ENCODE data around the gene TSEN54.

The TSEN54 gene

DNA sequence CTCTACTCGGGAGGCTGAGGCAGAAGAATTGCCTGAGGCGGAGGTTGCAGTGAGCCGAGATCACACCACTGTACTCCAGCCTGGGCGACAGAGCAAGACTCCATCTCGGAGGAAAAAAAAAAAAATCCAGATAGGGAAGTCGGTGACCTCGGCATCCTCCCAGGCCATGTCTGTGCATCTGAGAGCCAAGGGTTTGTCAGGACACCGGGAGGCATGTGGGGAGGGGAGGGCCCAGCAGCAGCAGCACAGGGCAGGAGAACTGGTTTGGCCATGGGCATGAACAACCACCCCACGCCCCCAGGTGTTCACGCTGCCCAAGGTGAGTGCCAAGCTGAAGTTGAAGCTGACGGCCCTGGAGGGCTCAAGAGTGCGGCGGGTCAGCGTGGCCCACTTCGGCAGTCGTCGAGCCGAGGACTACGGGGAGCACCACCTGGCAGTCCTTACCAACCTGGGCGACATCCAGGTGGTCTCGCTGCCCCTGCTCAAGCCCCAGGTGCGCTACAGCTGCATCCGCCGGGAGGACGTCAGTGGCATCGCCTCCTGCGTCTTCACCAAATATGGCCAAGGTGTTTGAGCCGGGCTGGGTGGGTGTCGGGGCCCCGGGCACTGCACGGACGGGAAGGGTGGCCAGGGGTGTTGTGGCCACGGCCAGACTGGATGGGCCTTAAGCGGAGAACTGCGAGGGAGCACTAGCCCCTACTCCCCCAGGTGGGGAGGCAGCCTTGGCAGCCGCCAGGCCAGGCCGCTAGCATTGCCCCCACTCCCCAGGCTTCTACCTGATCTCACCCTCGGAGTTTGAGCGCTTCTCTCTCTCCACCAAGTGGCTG, 56.6 kb downstream of the TSEN54 start:
- H3K9ac ChIP-seq (ENCODE audit: low read length) = no peak overlapping the region
- no peaks in the 10 kb centered on the region for H3F3A ChIP-seq (ENCODE audit: insufficient read depth)
- H3K4me3 ChIP-seq (ENCODE audit: insufficient read depth, low read length, poor library complexity, severe bottlenecking) = no peak overlapping the region
- no peaks in the 10 kb centered on the region for H4K20me1 ChIP-seq (ENCODE audit: low read depth, low read length)
- H3K4me2 ChIP-seq (ENCODE audit: low read depth, low read length, poor library complexity, severe bottlenecking) = no peak overlapping the region
- no peak for TF ChIP-seq EZH2phosphoT487 (conservative IDR thresholded peaks at IDR 0.05; ENCODE audit: low read length)
- TF ChIP-seq, protein P1, sequence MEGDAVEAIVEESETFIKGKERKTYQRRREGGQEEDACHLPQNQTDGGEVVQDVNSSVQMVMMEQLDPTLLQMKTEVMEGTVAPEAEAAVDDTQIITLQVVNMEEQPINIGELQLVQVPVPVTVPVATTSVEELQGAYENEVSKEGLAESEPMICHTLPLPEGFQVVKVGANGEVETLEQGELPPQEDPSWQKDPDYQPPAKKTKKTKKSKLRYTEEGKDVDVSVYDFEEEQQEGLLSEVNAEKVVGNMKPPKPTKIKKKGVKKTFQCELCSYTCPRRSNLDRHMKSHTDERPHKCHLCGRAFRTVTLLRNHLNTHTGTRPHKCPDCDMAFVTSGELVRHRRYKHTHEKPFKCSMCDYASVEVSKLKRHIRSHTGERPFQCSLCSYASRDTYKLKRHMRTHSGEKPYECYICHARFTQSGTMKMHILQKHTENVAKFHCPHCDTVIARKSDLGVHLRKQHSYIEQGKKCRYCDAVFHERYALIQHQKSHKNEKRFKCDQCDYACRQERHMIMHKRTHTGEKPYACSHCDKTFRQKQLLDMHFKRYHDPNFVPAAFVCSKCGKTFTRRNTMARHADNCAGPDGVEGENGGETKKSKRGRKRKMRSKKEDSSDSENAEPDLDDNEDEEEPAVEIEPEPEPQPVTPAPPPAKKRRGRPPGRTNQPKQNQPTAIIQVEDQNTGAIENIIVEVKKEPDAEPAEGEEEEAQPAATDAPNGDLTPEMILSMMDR (IDR thresholded peaks at IDR 0.05; ENCODE audit: insufficient read depth, low read length, poor library complexity, severe bottlenecking) = no peak
- no peaks in the 10 kb centered on the region for H3K79me2 ChIP-seq (ENCODE audit: insufficient read depth, low read length)
- H2AFZ ChIP-seq (ENCODE audit: low read depth, low read length, severe bottlenecking) = no peak overlapping the region
- no peaks in the 10 kb centered on the region for H3K9me3 ChIP-seq (ENCODE audit: insufficient read depth, low read length)
- no peaks in the 10 kb centered on the region for H3K27me3 ChIP-seq (ENCODE audit: low read length)
- no peaks in the 10 kb centered on the region for H3K36me3 ChIP-seq (ENCODE audit: low read length)
- H3K27ac ChIP-seq (ENCODE audit: low read depth, low read length) = no peak overlapping the region
- H3K9me2 ChIP-seq (replicated peaks; ENCODE audit: insufficient read depth, low read length) = no peaks in the 10 kb centered on the region

DNA sequence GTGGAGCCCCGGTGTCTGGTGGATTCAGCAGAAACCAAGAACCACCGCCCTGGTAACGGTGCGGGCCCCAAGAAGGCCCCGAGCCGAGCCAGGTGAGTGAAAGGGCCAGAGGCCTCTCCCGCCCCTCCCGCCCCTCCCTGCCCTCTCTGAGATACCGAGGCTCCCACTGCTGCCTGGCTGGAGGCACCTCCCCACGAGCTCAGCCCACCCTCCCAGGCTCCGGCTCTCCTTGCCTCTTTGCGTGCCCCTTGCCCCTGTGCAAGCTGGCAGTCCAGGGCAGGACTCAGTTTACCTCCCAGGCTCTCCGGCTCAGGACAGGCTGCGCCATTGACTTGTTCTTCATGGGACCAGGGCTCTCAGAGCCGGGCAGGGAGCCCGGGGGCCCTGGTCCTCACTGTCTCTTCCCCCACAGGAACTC, 57.2 kb downstream of the TSEN54 start:
- Histone ChIP-seq H3K27ac (ENCODE audit: low read depth, low read length) (no peak overlapping the region), H3K36me3 (ENCODE audit: low read length) (no peaks in the 10 kb centered on the region), H4K20me1 (ENCODE audit: low read depth, low read length) (no peaks in the 10 kb centered on the region), H2AFZ (ENCODE audit: low read depth, low read length, severe bottlenecking) (no peak overlapping the region), H3K9me3 (ENCODE audit: insufficient read depth, low read length) (no peaks in the 10 kb centered on the region), H3F3A (ENCODE audit: insufficient read depth) (no peaks in the 10 kb centered on the region), H3K9me2 (replicated peaks; ENCODE audit: insufficient read depth, low read length) (no peaks in the 10 kb centered on the region), H3K79me2 (ENCODE audit: insufficient read depth, low read length) (no peaks in the 10 kb centered on the region), H3K4me3 (ENCODE audit: insufficient read depth, low read length, poor library complexity, severe bottlenecking) (no peak overlapping the region), H3K27me3 (ENCODE audit: low read length) (no peaks in the 10 kb centered on the region), H3K4me2 (ENCODE audit: low read depth, low read length, poor library complexity, severe bottlenecking) (no peak overlapping the region), H3K9ac (ENCODE audit: low read length) (no peak overlapping the region)
- TF ChIP-seq, protein P1 (IDR thresholded peaks at IDR 0.05; ENCODE audit: insufficient read depth, low read length, poor library complexity, severe bottlenecking) = no peak
- no peak for TF ChIP-seq EZH2phosphoT487 (conservative IDR thresholded peaks at IDR 0.05; ENCODE audit: low read length)

DNA sequence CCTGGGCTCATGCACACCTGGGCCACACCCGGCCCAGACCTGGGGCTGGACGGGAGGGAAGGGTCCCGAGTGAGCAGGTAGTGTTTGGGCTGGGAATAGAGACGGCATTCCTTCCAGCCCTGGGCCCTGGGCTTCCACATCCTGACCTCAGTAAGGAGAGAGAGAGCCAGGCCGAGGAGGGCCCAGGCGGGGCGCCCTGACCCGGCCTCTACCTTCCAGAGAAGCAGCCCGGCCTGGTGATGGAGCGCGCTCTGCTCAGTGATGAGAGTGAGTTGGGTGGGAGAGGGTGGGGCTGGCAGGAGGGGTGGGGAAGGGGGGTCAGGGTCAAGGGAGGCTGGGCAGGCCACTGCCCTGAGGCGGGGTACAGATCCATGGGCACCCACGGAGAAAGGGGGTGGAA, 57.7 kb downstream of the TSEN54 start:
- Histone ChIP-seq H3K4me2 (ENCODE audit: low read depth, low read length, poor library complexity, severe bottlenecking) (no peak overlapping the region), H3K4me3 (ENCODE audit: insufficient read depth, low read length, poor library complexity, severe bottlenecking) (no peak overlapping the region), H3K9ac (ENCODE audit: low read length) (no peak overlapping the region), H4K20me1 (ENCODE audit: low read depth, low read length) (no peaks in the 10 kb centered on the region), H2AFZ (ENCODE audit: low read depth, low read length, severe bottlenecking) (no peak overlapping the region), H3K27ac (ENCODE audit: low read depth, low read length) (no peak overlapping the region), H3K27me3 (ENCODE audit: low read length) (no peaks in the 10 kb centered on the region), H3K36me3 (ENCODE audit: low read length) (no peaks in the 10 kb centered on the region), H3K9me3 (ENCODE audit: insufficient read depth, low read length) (no peaks in the 10 kb centered on the region), H3K9me2 (replicated peaks; ENCODE audit: insufficient read depth, low read length) (no peaks in the 10 kb centered on the region), H3F3A (ENCODE audit: insufficient read depth) (no peaks in the 10 kb centered on the region), H3K79me2 (ENCODE audit: insufficient read depth, low read length) (no peaks in the 10 kb centered on the region)
- TF ChIP-seq EZH2phosphoT487 (conservative IDR thresholded peaks at IDR 0.05; ENCODE audit: low read length) = no peak
- TF ChIP-seq, protein P1 (IDR thresholded peaks at IDR 0.05; ENCODE audit: insufficient read depth, low read length, poor library complexity, severe bottlenecking) = no peak
